ENCODE measurements around the gene NDUFB2. TPM values are rescaled to one million over a fixed set of nuclear protein-coding genes. Genes with fewer than 3 reads are reported as not detected.

Gene NDUFB2
- total and polyA plus RNA-seq, 2 of the 13 experiments (the other 11 are each of a cell fraction or from before 2014, with no cell fraction given): 206 to 221 TPM

DNA sequence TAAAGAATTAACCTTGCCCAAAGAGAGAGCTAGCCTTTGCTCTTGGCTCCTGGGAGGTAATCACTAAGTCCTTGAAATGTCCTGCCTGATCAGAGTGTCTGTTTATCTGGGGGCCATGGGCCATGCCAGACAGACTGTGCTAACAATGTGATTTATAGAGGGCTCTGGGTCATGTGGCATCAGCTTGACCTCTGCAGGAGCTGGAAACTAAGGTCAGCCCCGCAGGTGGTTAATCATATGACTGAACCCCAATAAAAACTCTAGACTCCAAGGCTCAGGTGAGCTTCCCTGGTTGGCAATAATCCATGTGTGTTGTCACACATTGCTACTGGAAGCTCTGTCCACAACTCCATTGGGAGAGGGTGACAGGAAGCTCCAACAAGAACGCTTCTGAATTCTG is 47.5 kb downstream of the NDUFB2 start (continued):
- peak; percentile 48; the same call in 1 of the 2 replicates for TF ChIP-seq ZNF431 (CRISPR knock-in tag; IDR thresholded peaks at IDR 0.05; ENCODE audit: borderline replicate concordance, low read depth)
- TF ChIP-seq ZNF441 (CRISPR knock-in tag; IDR thresholded peaks at IDR 0.05; ENCODE audit: borderline replicate concordance): no peak
- TF ChIP-seq, protein P1, sequence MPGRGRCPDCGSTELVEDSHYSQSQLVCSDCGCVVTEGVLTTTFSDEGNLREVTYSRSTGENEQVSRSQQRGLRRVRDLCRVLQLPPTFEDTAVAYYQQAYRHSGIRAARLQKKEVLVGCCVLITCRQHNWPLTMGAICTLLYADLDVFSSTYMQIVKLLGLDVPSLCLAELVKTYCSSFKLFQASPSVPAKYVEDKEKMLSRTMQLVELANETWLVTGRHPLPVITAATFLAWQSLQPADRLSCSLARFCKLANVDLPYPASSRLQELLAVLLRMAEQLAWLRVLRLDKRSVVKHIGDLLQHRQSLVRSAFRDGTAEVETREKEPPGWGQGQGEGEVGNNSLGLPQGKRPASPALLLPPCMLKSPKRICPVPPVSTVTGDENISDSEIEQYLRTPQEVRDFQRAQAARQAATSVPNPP (CRISPR knock-in tag; IDR thresholded peaks at IDR 0.05): no peak
- TF ChIP-seq ELF1 (CRISPR knock-in tag; IDR thresholded peaks at IDR 0.05): no peak
- no peak for TF ChIP-seq SRSF1 (optimal IDR thresholded peaks at IDR 0.05; ENCODE audit: low read depth, low read length)
- TF ChIP-seq ZNF296 (CRISPR knock-in tag; conservative IDR thresholded peaks at IDR 0.05): no peak
- no peak for TF ChIP-seq ZKSCAN1 (IDR thresholded peaks at IDR 0.05; ENCODE audit: low read length)
- TF ChIP-seq ZBTB10 (CRISPR knock-in tag; IDR thresholded peaks at IDR 0.05; ENCODE audit: borderline replicate concordance): peak; percentile 99
- TF ChIP-seq, protein P2, sequence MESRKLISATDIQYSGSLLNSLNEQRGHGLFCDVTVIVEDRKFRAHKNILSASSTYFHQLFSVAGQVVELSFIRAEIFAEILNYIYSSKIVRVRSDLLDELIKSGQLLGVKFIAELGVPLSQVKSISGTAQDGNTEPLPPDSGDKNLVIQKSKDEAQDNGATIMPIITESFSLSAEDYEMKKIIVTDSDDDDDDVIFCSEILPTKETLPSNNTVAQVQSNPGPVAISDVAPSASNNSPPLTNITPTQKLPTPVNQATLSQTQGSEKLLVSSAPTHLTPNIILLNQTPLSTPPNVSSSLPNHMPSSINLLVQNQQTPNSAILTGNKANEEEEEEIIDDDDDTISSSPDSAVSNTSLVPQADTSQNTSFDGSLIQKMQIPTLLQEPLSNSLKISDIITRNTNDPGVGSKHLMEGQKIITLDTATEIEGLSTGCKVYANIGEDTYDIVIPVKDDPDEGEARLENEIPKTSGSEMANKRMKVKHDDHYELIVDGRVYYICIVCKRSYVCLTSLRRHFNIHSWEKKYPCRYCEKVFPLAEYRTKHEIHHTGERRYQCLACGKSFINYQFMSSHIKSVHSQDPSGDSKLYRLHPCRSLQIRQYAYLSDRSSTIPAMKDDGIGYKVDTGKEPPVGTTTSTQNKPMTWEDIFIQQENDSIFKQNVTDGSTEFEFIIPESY (CRISPR knock-in tag; IDR thresholded peaks at IDR 0.05): no peak
- TF ChIP-seq RFXANK (CRISPR knock-in tag; IDR thresholded peaks at IDR 0.05): no peak
- TF ChIP-seq ZNF792 (CRISPR knock-in tag; IDR thresholded peaks at IDR 0.05): no peak
- TF ChIP-seq ATF3 (CRISPR knock-in tag; IDR thresholded peaks at IDR 0.05): no peak
- TF ChIP-seq PHF21A (CRISPR knock-in tag; IDR thresholded peaks at IDR 0.05): peak; percentile 73
- no peak for TF ChIP-seq FOXA1 (IDR thresholded peaks at IDR 0.05)
- no peak for TF ChIP-seq FOXA1 (CRISPR knock-in tag; IDR thresholded peaks at IDR 0.05)
- TF ChIP-seq ZBTB7A (CRISPR knock-in tag; IDR thresholded peaks at IDR 0.05): no peak
- TF ChIP-seq ZNF556 (CRISPR knock-in tag; IDR thresholded peaks at IDR 0.05; ENCODE audit: borderline replicate concordance): 0 out of 2 replicates have a peak, but pooled peaks have one; percentile 52
- no peak for TF ChIP-seq ZFP36L2 (CRISPR knock-in tag; IDR thresholded peaks at IDR 0.05)
- TF ChIP-seq ZNF788 (CRISPR knock-in tag; IDR thresholded peaks at IDR 0.05; ENCODE audit: borderline replicate concordance): no peak; the same call in 1 of the 2 replicates
- no peak for TF ChIP-seq PRMT3 (CRISPR knock-in tag; IDR thresholded peaks at IDR 0.05; ENCODE audit: borderline replicate concordance, low read depth)
- no peak for TF ChIP-seq MTF2 (CRISPR knock-in tag; IDR thresholded peaks at IDR 0.05; ENCODE audit: borderline replicate concordance)
- TF ChIP-seq HOXA5 (CRISPR knock-in tag; IDR thresholded peaks at IDR 0.05): peak; percentile 71; the same call in 1 of the 2 replicates
- TF ChIP-seq, protein P3, sequence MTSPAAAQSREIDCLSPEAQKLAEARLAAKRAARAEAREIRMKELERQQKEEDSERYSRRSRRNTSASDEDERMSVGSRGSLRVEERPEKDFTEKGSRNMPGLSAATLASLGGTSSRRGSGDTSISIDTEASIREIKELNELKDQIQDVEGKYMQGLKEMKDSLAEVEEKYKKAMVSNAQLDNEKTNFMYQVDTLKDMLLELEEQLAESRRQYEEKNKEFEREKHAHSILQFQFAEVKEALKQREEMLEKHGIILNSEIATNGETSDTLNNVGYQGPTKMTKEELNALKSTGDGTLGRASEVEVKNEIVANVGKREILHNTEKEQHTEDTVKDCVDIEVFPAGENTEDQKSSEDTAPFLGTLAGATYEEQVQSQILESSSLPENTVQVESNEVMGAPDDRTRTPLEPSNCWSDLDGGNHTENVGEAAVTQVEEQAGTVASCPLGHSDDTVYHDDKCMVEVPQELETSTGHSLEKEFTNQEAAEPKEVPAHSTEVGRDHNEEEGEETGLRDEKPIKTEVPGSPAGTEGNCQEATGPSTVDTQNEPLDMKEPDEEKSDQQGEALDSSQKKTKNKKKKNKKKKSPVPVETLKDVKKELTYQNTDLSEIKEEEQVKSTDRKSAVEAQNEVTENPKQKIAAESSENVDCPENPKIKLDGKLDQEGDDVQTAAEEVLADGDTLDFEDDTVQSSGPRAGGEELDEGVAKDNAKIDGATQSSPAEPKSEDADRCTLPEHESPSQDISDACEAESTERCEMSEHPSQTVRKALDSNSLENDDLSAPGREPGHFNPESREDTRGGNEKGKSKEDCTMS (CRISPR knock-in tag; conservative IDR thresholded peaks at IDR 0.05): no peak
- TF ChIP-seq NCOA1 (CRISPR knock-in tag; IDR thresholded peaks at IDR 0.05): no peak
